WTC11 (cell line): ENCODE measurements around the gene IFIT1. TPM values are rescaled to one million over a fixed set of nuclear protein-coding genes. Genes with fewer than 3 reads are reported as not detected.

ENCODE experiments used
- ATAC-seq: fragments of 200-7000 bp; cut with Tn5 transposase; 2 replicates; pipeline ENCODE4 v1.10.0; 2021; ENCODE audit warnings: mild to moderate bottlenecking, moderate library complexity
- CTCF ChIA-PET: fragments of 300-600 bp; sonication (Branson Sonifier 250); formaldehyde crosslinking; loops from one replicate; lab custom pipeline; 2021; ENCODE audit warnings: antibody characterized with exemption; lab: Charles Lee
- POLR2A ChIA-PET: fragments of 350-600 bp; sonication (Branson Sonifier 250); formaldehyde crosslinking; loops from one replicate; lab custom pipeline; 2021; ENCODE audit warnings: antibody characterized with exemption; lab: Charles Lee
- DNase-seq: peaks from one replicate; pipeline ENCODE4 v3.0.0; 2021; ENCODE audit warnings: low spot score
- H3K27ac Mint-ChIP-seq: 2 replicates; pipeline ENCODE4 v1.8.0; 2021; ENCODE audit warnings: mixed read lengths
- H3K27me3 Mint-ChIP-seq: 2 replicates; pipeline ENCODE4 v1.8.0; 2021; ENCODE audit warnings: low read depth, mild to moderate bottlenecking, moderate library complexity, mixed read lengths
- H3K36me3 Mint-ChIP-seq: 2 replicates; pipeline ENCODE4 v1.8.0; 2021; ENCODE audit warnings: mixed read lengths
- H3K4me1 Mint-ChIP-seq: 2 replicates; pipeline ENCODE4 v1.8.0; 2022; ENCODE audit warnings: mixed read lengths
- H3K4me3 Mint-ChIP-seq: 2 replicates; pipeline ENCODE4 v1.8.0; 2021; ENCODE audit warnings: mild to moderate bottlenecking, moderate library complexity, mixed read lengths
- H3K9me3 Mint-ChIP-seq: 2 replicates; pipeline ENCODE4 v1.8.0; 2021; ENCODE audit warnings: mixed read lengths
- ATF2 ChIP-seq: sonication (generic); formaldehyde crosslinking; IDR thresholded peaks from 2 replicates; pipeline ENCODE4 v1.8.1; 2022; ENCODE audit warnings: low read depth, missing genetic modification reagents, borderline replicate concordance
- ATF3 ChIP-seq: sonication (generic); formaldehyde crosslinking; conservative IDR thresholded peaks from 2 replicates; pipeline ENCODE4 v1.8.1; 2022; ENCODE audit warnings: mild to moderate bottlenecking, missing genetic modification reagents
- CDX4 ChIP-seq: fragments of 250-450 bp; sonication (Bioruptor Pico); IDR thresholded peaks from 2 replicates; pipeline ENCODE4 v1.9.0; 2021; ENCODE audit warnings: moderate library complexity, mild to moderate bottlenecking, inconsistent platforms, borderline replicate concordance
- ETV6 ChIP-seq: sonication (generic); formaldehyde crosslinking; IDR thresholded peaks from 2 replicates; pipeline ENCODE4 v1.8.1; 2022; ENCODE audit warnings: mild to moderate bottlenecking, missing genetic modification reagents
- HMGXB4 ChIP-seq: sonication (generic); formaldehyde crosslinking; IDR thresholded peaks from 2 replicates; pipeline ENCODE4 v1.8.1; 2023; ENCODE audit warnings: mild to moderate bottlenecking, moderate library complexity, missing genetic modification reagents
- IRF2 ChIP-seq: sonication (generic); formaldehyde crosslinking; IDR thresholded peaks from 2 replicates; pipeline ENCODE4 v1.8.0; 2022; ENCODE audit warnings: low read depth, missing genetic modification reagents, borderline replicate concordance
- JAZF1 ChIP-seq: fragments of 250-450 bp; sonication (Bioruptor Pico); IDR thresholded peaks from 2 replicates; pipeline ENCODE4 v1.9.0; 2021; ENCODE audit warnings: moderate library complexity, mild to moderate bottlenecking, inconsistent platforms
- MYBL2 ChIP-seq: sonication (generic); formaldehyde crosslinking; IDR thresholded peaks from 2 replicates; pipeline ENCODE4 v1.8.1; 2023; ENCODE audit warnings: mild to moderate bottlenecking, moderate library complexity, missing genetic modification reagents
- NFE2L1 ChIP-seq: sonication (generic); formaldehyde crosslinking; IDR thresholded peaks from 2 replicates; pipeline ENCODE4 v1.8.1; 2023; ENCODE audit warnings: missing genetic modification reagents
- NR3C1 ChIP-seq: sonication (generic); formaldehyde crosslinking; conservative IDR thresholded peaks from 2 replicates; pipeline ENCODE4 v1.8.1; 2023; ENCODE audit warnings: low read depth, mild to moderate bottlenecking, missing genetic modification reagents
- PREB ChIP-seq: sonication (generic); formaldehyde crosslinking; IDR thresholded peaks from 2 replicates; pipeline ENCODE4 v1.8.1; 2022; ENCODE audit warnings: mild to moderate bottlenecking, missing genetic modification reagents, moderate library complexity, borderline replicate concordance
- RORB ChIP-seq: fragments of 250-450 bp; sonication (Bioruptor Pico); IDR thresholded peaks from 2 replicates; pipeline ENCODE4 v1.9.0; 2021; ENCODE audit warnings: mild to moderate bottlenecking
- SP1 ChIP-seq: sonication (generic); formaldehyde crosslinking; conservative IDR thresholded peaks from 2 replicates; pipeline ENCODE4 v1.8.1; 2022; ENCODE audit warnings: missing genetic modification reagents
- STAT6 ChIP-seq: sonication (generic); formaldehyde crosslinking; conservative IDR thresholded peaks from 2 replicates; pipeline ENCODE4 v1.8.1; 2023; ENCODE audit warnings: mild to moderate bottlenecking, low read depth, missing genetic modification reagents, moderate library complexity
- USF2 ChIP-seq: sonication (generic); formaldehyde crosslinking; IDR thresholded peaks from 2 replicates; pipeline ENCODE4 v1.8.1; 2023; ENCODE audit warnings: mild to moderate bottlenecking, missing genetic modification reagents, moderate library complexity
- ZBTB43 ChIP-seq: sonication (generic); formaldehyde crosslinking; IDR thresholded peaks from 2 replicates; pipeline ENCODE4 v1.8.1; 2023; ENCODE audit warnings: mild to moderate bottlenecking, missing genetic modification reagents
- ZNF219 ChIP-seq: sonication (generic); formaldehyde crosslinking; IDR thresholded peaks from 2 replicates; pipeline ENCODE4 v1.8.0; 2023; ENCODE audit warnings: missing genetic modification reagents, mild to moderate bottlenecking, borderline replicate concordance
- ZNF532 ChIP-seq: fragments of 250-450 bp; sonication (Bioruptor Pico); IDR thresholded peaks from 2 replicates; pipeline ENCODE4 v1.9.0; 2021; ENCODE audit warnings: mild to moderate bottlenecking, borderline replicate concordance
- total RNA-seq: library from RNA; stranded (reverse); gene quantifications from 3 replicates; pipeline ENCODE4 v1.2.3, GENCODE V29; 2021

Gene IFIT1
- total RNA-seq, 1 experiment from 2014 or later, result 1.5 TPM

GRCh38 chr10:89369156-89370105 lies 23.0 kb upstream of the IFIT1 start:
- ATAC-seq (peak; percentile 73), DNase-seq (no peak)
- POLR2A ChIA-PET, result interaction anchor here (0.6 to 1.1 kb wide), 2 partner anchors 65 to 99 kb away, joined by 3 read pairs; no protein-coding TSS in a partner anchor
- Mint-ChIP-seq H3K9me3 (peaks cover 6% of the 10 kb centered on the region), H3K4me1 (peaks cover 14% of the 10 kb centered on the region), H3K36me3 (no peaks in the 10 kb centered on the region), H3K4me3 (no peak overlapping the region), H3K27me3 (no peaks in the 10 kb centered on the region), H3K27ac (no peak overlapping the region)
- CTCF ChIA-PET, result interaction anchor here (0.6 to 2.6 kb wide), 43 partner anchors 8 to 296 kb away, joined by 3 to 19 read pairs (median 5); partner anchors contain the start of genes CH25H, IFIT1, IFIT1B and IFIT2
- TF ChIP-seq PREB (CRISPR knock-in tag) (no peak), HMGXB4 (CRISPR knock-in tag) (no peak), ATF2 (CRISPR knock-in tag) (no peak), NR3C1 (CRISPR knock-in tag) (no peak), IRF2 (CRISPR knock-in tag) (no peak), NFE2L1 (CRISPR knock-in tag) (no peak), CDX4 (CRISPR knock-in tag) (no peak), ZNF219 (CRISPR knock-in tag) (no peak), ETV6 (CRISPR knock-in tag) (no peak), JAZF1 (CRISPR knock-in tag) (no peak), USF2 (CRISPR knock-in tag) (no peak), ATF3 (CRISPR knock-in tag) (no peak), RORB (no peak), ZBTB43 (CRISPR knock-in tag) (no peak)

- H3K4me1 Mint-ChIP-seq, result peaks cover 14% of the 10 kb centered on the region
- no peak overlapping the region for H3K27ac Mint-ChIP-seq
- DNase-seq (no peak), ATAC-seq (no peak)
- CTCF ChIA-PET, result no interaction called here
- POLR2A ChIA-PET, result no interaction called here
- no peaks in the 10 kb centered on the region for H3K36me3 Mint-ChIP-seq
- H3K4me3 Mint-ChIP-seq, result no peak overlapping the region
- H3K27me3 Mint-ChIP-seq, result no peaks in the 10 kb centered on the region
- H3K9me3 Mint-ChIP-seq, result peaks cover under 1% of the 10 kb centered on the region; the same call in 1 of the 2 replicates
- TF ChIP-seq ZNF532 (CRISPR knock-in tag) (no peak), STAT6 (CRISPR knock-in tag) (no peak), SP1 (CRISPR knock-in tag) (no peak), MYBL2 (CRISPR knock-in tag) (no peak)
Observed at GRCh38 chr10:89371079-89371478, 21.3 kb upstream of the IFIT1 start.
